GM12878 (cell line): ENCODE results near the gene ACSL1. TPM values are rescaled to one million over a fixed set of nuclear protein-coding genes. Genes with fewer than 3 reads are reported as not detected.

Experiments
- ATAC-seq: fragments of 200-7000 bp; cut with Tn5 transposase; 3 replicates; pipeline ENCODE4 v1.9.1; 2020; ENCODE audit warnings: mild to moderate bottlenecking, moderate library complexity
- BruUV-seq: library from RNA; stranded (reverse); fragments of 400-500 nt; replicated peaks from 2 replicates; lab custom pipeline; 2021; lab: Mats Ljungman, UMichigan
- CTCF ChIA-PET: fragments of 300-600 bp; sonication (Branson Sonifier 250); formaldehyde crosslinking; extraction: SDS; loops from one replicate; lab custom pipeline; 2021; ENCODE audit warnings: inconsistent platforms; lab: Yijun Ruan, JAX
- POLR2A ChIA-PET: fragments of 350-600 bp; formaldehyde crosslinking; extraction: SDS; loops from one replicate; lab custom pipeline; 2021; ENCODE audit warnings: inconsistent platforms; lab: Charles Lee
- RAD21 ChIA-PET: fragments of 300-600 bp; sonication (Branson Sonifier 250); formaldehyde crosslinking; loops from one replicate; lab custom pipeline; 2023; ENCODE audit warnings: antibody characterized with exemption; ENCODE audit not compliant: unreplicated experiment; lab: Charles Lee
- SMC1A ChIA-PET: fragments of 300-600 bp; sonication (Branson Sonifier 250); formaldehyde crosslinking; loops from one replicate; lab custom pipeline; 2023; ENCODE audit not compliant: unreplicated experiment, uncharacterized antibody; lab: Charles Lee
- DNase-seq: peaks from one replicate; pipeline ENCODE4 v3.0.0-alpha.2; 2011; ENCODE audit warnings: low read depth, low spot score
- FAIRE-seq: peaks from 3 replicates; lab custom pipeline; 2011; peaks lifted over from hg19 to GRCh38; lab: Jason Lieb, UNC
- H2AFZ ChIP-seq: 2 replicates; pipeline ENCODE4 v1.6.0; 2011; ENCODE audit warnings: low read depth, low read length, control low read depth; ENCODE audit not compliant: control insufficient read depth
- H3K27ac ChIP-seq: 2 replicates; pipeline ENCODE4 v1.5.1; 2011; ENCODE audit warnings: control low read depth; ENCODE audit not compliant: control insufficient read depth, insufficient read depth
- H3K27me3 ChIP-seq, 2 experiments: replicated peaks in 1 of 2; 2 replicates each; pipeline versions ENCODE4 v1.6.0 to v1.6.1; 2011; ENCODE audit warnings: low read length in 1 of 2; ENCODE audit not compliant: control insufficient read depth in 2 of 2, insufficient read depth in 2 of 2
- H3K36me3 ChIP-seq, 2 experiments: 2 replicates each; pipeline ENCODE4 v1.5.1; 2011; ENCODE audit warnings: low read length in 1 of 2; ENCODE audit not compliant: control insufficient read depth in 2 of 2, insufficient read depth in 2 of 2
- H3K4me1 ChIP-seq: 2 replicates; pipeline ENCODE4 v1.6.1; 2011; ENCODE audit warnings: mild to moderate bottlenecking, low read length, moderate library complexity, mixed read lengths; ENCODE audit not compliant: control insufficient read depth, insufficient read depth
- H3K4me2 ChIP-seq: 2 replicates; pipeline ENCODE4 v1.6.0; 2011; ENCODE audit warnings: control low read depth; ENCODE audit not compliant: control insufficient read depth, insufficient read depth
- H3K4me3 ChIP-seq: fragments of 200-600 bp; sonication (generic); 2 replicates; pipeline ENCODE4 v1.5.1; 2016
- H3K79me2 ChIP-seq: 2 replicates; pipeline ENCODE4 v1.6.0; 2011; ENCODE audit warnings: low read length; ENCODE audit not compliant: control insufficient read depth, insufficient read depth
- H3K9ac ChIP-seq: 2 replicates; pipeline ENCODE4 v1.8.0; 2011; ENCODE audit warnings: low read length, control low read depth, mixed read lengths; ENCODE audit not compliant: control insufficient read depth, insufficient read depth
- H3K9me3 ChIP-seq: replicated peaks from 3 replicates; pipeline ENCODE4 v1.5.1; 2011; ENCODE audit warnings: mild to moderate bottlenecking, low read length; ENCODE audit not compliant: control insufficient read depth, insufficient read depth
- H4K20me1 ChIP-seq: 2 replicates; pipeline ENCODE4 v1.6.0; 2011; ENCODE audit not compliant: control insufficient read depth, insufficient read depth
- E2F4 ChIP-seq: IDR thresholded peaks from 2 replicates; pipeline ENCODE4 v1.6.1; 2012; ENCODE audit warnings: low read depth, low read length, improper control_type of control experiment
- MXI1 ChIP-seq: fragments of 150-350 bp; IDR thresholded peaks from 2 replicates; pipeline ENCODE4 v1.6.1; 2011; ENCODE audit warnings: low read depth, mild to moderate bottlenecking, inconsistent platforms, low read length, improper control_type of control experiment
- WRNIP1 ChIP-seq: IDR thresholded peaks from 2 replicates; pipeline ENCODE4 v1.6.1; 2011; ENCODE audit warnings: low read depth, low read length, improper control_type of control experiment, borderline replicate concordance
- ZZZ3 ChIP-seq: IDR thresholded peaks from 2 replicates; pipeline ENCODE4 v1.6.1; 2011; ENCODE audit warnings: low read depth; ENCODE audit not compliant: control insufficient read depth, insufficient read length
- WGBS: methylation state at CpG from one replicate; pipeline ENCODE4 v1.1.6; 2016; ENCODE audit warnings: low lambda C conversion rate; ENCODE audit not compliant: insufficient replicate concordance, insufficient coverage; ENCODE audit errors: missing lambda C conversion rate; 5-methylcytosine and 5-hydroxymethylcytosine counted together
- in situ Hi-C: fragments of 300-500 bp; cut with MboI; formaldehyde crosslinking; loops from 9 replicates; pipeline ENCODE4 v1.14.3; 2018; ENCODE audit warnings: mixed read lengths
- intact Hi-C: fragments of 100-400 bp; cut with micrococcal nuclease; formaldehyde crosslinking; loops from one replicate; pipeline ENCODE4 v1.14.2; 2022; ENCODE audit not compliant: unreplicated experiment
- polyA plus RNA-seq, 11 experiments: library from polyadenylated mRNA; depleted of rRNA in 4 of 11; unstranded in 6 of 11; stranded (reverse) in 5 of 11; fragments of >200 nt; fragmentation: Nextera tagmentation in 4 of 11; fragmentation: Illumina TruSeq in 1 of 11; extraction: Ambion mirVana in 4 of 11; extraction: Trizol in 1 of 11; gene quantifications; 1 replicate in 1 of 11; 2 replicates in 10 of 11; pipeline versions ENCODE4 v1.2.1 to v1.2.3, GENCODE V29; 2011 to 2016; ENCODE audit warnings: inconsistent platforms in 2 of 11, missing spikeins in 2 of 11, low read depth in 1 of 11
- total RNA-seq, 4 experiments: library from RNA; depleted of rRNA in 3 of 4; stranded (reverse); fragments of >200 nt in 3 of 4; fragmentation: Illumina TruSeq in 1 of 4; extraction: Trizol in 1 of 4; gene quantifications; 2 replicates each; pipeline versions ENCODE4 v1.2.1 to v1.2.3, GENCODE V29; 2013 to 2021

The ACSL1 gene
- total and polyA plus RNA-seq, 10 of the 15 experiments (the other 5 are each of a cell fraction or from before 2014, with no cell fraction given) = 30.7 to 68.1 (median 58.7) TPM

- in situ Hi-C loops (loop anchor here (5.0 kb wide), 1 partner anchor 1310 kb away; no protein-coding TSS in a partner anchor), intact Hi-C loops (no loop called here)
- FAIRE-seq (no peak), DNase-seq (no peak)
- H4K20me1 ChIP-seq = no peaks in the 10 kb centered on the region
- SMC1A ChIA-PET = no interaction called here
- peaks cover 11 to 31% of the 10 kb centered on the region in 2 experiments for H3K36me3 ChIP-seq
- RAD21 ChIA-PET = no interaction called here
- TF ChIP-seq MXI1 (no peak), E2F4 (no peak), ZZZ3 (no peak)
- TF ChIP-seq, all 136 proteins: peak for 0
- no peaks in the 10 kb centered on the region for H3K79me2 ChIP-seq
- H3K4me1 ChIP-seq = no peaks in the 10 kb centered on the region
- ATAC-seq = no peak
- CTCF ChIA-PET = no interaction called here
- no peak overlapping the region for H2AFZ ChIP-seq
- no peak overlapping the region for H3K9ac ChIP-seq
- H3K9me3 ChIP-seq = no peaks in the 10 kb centered on the region; the same call in 2 of the 3 replicates
- H3K4me2 ChIP-seq = no peak overlapping the region
- H3K4me3 ChIP-seq = no peak overlapping the region
- no peaks in the 10 kb centered on the region for H3K27me3 ChIP-seq
- WGBS = 98% methylated on average over 5 of the region's 5 CpGs
- POLR2A ChIA-PET = no interaction called here
- H3K27ac ChIP-seq = no peak overlapping the region
- no TSS peak for BruUV-seq
These were observed 48.9 kb downstream of the ACSL1 start for GRCh38 chr4:184776821-184777220.

- ChIA-PET SMC1A (no interaction called here), RAD21 (no interaction called here), CTCF (no interaction called here), POLR2A (no interaction called here)
- no TSS peak for BruUV-seq
- TF ChIP-seq WRNIP1 = no peak
- Histone ChIP-seq H3K79me2 (no peaks in the 10 kb centered on the region), H3K36me3 (peaks cover 11 to 31% of the 10 kb centered on the region in 2 experiments), H2AFZ (no peak overlapping the region), H3K27me3 (no peaks in the 10 kb centered on the region), H3K9ac (no peak overlapping the region), H3K4me2 (no peak overlapping the region), H3K27ac (no peak overlapping the region), H3K4me3 (no peak overlapping the region), H3K9me3 (no peaks in the 10 kb centered on the region; the same call in 2 of the 3 replicates), H4K20me1 (no peaks in the 10 kb centered on the region), H3K4me1 (no peaks in the 10 kb centered on the region)
- FAIRE-seq (no peak), ATAC-seq (no peak), DNase-seq (no peak)
- in situ Hi-C loops = loop anchor here (5.0 kb wide), 1 partner anchor 1309 kb away; no protein-coding TSS in a partner anchor
- intact Hi-C loops = no loop called here
- 93% methylated on average over 13 of the region's 13 CpGs for WGBS
These were observed 49.8 kb downstream of the ACSL1 start for GRCh38 chr4:184775854-184776555.
